ENCODE results near the gene RNF19B.
A peak's percentile ranks its signal among the peaks of the same experiment; 100 is the strongest.
"Not testable (repeated sequence)": the region's sequence is repeated elsewhere in the genome, so short reads cannot be mapped to it uniquely, and the experiment has no call there.

The RNF19B gene

GRCh38 chr1:32927441-32927840, 37.2 kb downstream of the RNF19B start:
- no peak for DNase-seq

GRCh38 chr1:32926562-32926961, 38.0 kb downstream of the RNF19B start:
- DNase-seq: no peak

DNA sequence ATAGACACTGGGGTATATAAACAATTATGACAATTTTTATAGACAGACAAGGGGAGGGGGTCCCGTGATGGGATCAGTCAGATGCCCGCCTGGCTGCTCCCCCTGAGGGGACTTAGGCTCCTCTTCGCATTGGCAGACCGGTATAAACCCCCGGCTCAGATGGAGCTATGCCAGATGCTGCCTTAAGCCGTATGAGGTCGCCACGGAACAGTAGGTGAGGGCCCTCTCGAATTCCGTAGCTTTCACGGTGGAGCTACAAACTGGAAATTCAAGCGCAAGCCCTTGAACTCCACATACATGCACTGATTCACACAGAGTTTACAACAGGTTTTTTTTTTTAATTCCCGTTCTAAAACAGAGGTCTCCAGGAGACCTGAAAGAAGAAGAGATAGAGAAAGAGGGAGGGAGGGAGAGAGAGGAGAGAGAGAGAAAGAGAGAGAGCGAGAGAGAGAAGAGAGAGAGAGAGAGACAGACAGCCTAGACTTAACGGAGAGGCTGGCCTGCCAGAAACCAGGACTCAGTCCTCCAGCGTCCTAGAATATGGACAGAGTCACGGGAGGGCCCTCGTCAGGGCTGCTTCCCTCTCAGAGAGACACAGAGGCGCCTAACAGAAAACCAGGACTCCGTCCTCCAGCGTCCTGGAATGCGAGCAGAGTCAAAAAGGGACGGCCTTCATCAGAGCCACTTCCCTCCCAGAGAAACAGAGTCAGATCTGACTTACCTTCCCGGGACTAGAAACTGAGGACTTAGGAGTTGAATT, 39.0 kb downstream of the RNF19B start:
- peak; percentile 55 for DNase-seq

DNA sequence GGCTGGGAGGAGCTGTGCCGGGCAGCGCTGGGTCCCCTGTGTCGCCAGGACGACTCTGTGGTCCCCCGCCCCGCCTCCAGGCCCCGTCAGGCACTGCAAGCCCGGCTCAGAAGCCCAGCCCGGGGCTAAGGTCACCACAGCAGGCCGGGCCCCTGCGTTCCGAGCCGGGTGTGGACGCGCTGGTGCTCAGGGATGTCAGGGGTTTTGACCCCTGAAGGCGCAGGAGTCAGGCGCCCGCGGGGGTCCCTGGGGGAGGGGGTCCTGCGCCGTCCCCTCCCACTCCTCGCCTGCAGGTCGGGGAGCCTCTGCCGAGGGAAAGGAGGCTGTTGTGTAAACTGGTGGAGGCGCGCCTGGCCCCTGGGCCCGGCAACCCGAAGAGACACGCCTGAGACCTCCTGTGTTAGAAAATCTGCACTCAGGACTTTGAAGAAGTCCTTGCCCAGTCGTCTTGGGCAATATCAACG, 39.7 kb downstream of the RNF19B start:
- no peak for DNase-seq

- DNase-seq: no peak
These were observed 43.8 kb downstream of the RNF19B start for GRCh38 chr1:32920833-32921232.

DNA sequence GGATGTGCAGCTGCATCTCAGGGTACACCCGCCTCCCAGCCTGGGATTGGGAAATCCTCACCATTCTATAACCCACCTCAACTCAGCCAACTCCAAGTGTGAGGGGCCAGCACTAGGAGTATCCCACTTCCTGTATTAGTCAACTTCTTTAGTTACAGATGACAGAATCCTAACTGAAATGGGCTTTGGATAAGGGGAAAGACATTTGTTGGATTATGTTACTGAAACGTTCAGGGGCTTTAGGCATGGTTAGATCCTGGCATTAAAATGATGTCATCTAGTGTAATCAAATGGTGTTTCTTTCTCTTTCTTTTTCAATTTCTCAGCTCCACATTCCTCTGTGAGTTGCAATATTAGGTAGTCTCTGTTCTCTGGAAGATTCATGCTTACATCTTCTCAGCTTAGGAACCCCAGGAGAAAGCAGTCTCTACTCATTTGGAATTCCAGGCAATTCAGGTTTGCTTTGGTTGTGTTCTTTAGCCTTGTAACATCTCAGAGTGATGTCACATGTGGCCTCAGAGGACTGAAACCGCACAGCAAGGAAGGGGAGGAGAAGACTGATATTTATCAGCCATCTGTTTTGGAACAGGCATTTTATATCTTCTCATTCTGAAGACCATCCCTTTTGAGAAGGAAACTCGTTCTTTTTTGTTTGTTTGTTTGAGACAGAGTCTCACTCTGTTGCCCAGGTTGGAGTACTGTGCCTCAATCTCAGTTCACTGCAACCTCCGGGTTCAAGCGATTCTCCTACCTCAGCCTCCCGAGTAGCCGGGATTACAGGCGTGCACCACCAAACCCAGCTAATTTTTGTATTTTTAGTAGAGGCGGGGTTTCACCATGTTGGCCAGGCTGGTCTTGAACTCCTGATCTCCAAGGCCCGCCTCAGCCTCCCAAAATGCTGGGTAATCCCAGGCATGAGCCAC, 44.5 kb downstream of the RNF19B start:
- DNase-seq: no peak

DNA sequence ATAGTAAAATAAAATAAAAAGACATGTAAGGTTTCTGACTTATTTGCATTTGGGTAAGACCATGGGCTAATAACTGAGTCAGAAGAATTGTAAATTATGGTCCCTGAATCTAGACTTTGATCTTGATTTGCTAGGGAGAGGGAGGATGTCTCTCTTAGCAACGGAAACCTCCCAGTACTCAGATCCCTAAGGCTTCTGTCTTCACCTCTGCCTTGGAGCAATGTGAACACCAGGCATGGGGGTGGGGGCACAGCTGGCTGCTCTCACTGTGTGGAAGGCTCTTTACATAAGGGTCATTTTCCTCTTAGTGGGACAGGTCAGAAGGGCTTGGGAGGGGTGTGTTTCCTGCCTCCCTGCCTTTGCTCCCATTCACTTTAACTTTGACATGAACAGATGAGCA, 46.4 kb downstream of the RNF19B start:
- no peak for DNase-seq

- no peak for DNase-seq
These were observed 47.1 kb downstream of the RNF19B start for GRCh38 chr1:32917521-32917920.

DNA sequence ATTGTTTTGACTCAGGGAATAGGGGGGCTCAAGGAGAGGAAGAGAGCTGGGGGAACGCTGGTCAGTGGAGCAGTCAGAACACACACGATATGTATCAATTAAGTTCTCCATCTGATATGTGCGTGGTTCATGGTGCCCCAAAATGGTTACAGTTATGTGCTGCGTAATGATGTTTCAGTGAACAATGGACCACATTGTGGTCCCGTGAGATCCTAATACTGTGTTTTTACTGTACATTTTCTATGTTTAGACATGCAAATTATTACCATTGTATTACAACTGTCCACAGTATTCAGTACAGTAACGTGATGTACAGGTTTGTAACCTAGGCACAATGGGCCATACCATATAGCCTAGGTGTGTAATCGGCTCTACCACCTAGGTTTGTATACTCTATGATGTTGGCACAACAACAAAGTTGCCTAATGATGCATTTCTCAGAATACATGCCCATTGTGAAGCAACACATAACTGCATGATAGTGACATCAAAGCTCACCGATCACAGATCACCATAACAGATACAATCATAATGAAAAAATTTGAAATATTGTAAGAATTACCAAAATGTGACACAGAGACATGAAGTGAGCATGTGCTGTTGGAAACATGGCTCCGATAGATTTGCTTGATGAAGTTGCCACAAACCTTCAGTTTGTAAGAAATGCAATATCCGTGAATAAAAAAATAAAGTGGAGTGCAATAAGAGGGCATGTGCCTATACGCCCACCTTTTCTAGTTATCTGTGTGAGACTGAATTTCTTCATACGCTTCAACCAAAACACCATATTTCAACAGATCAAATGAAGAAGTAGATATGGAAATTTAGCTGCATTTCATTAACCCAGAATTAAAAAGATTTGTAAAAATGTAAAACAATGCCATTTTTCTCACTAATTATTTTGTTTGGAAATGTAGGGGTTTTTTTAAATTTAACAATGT, 48.6 kb downstream of the RNF19B start:
- DNase-seq: no peak

DNA sequence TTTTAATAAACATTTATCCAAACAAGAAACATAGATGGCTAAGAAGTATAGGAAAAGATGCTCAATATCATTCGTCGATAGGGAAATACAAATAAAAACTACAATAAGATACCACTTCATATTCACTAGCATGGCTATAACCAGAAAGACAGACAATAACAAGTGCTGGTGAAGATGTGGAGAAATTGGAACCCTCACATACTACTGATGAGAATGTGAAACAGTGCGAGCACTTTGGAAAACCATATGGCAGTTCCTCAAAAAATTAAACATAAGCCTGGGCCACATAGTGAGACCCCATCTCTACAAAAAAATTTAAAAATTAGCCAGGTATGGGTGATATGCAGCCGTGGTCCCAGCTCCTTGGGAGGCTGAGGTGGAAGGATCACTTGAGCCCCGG, 54.3 kb downstream of the RNF19B start:
- DNase-seq: no peak

- no peak for DNase-seq
These were observed 57.2 kb downstream of the RNF19B start for GRCh38 chr1:32907435-32907834.

GRCh38 chr1:32906654-32907053, 58.0 kb downstream of the RNF19B start:
- no peak for DNase-seq

DNA sequence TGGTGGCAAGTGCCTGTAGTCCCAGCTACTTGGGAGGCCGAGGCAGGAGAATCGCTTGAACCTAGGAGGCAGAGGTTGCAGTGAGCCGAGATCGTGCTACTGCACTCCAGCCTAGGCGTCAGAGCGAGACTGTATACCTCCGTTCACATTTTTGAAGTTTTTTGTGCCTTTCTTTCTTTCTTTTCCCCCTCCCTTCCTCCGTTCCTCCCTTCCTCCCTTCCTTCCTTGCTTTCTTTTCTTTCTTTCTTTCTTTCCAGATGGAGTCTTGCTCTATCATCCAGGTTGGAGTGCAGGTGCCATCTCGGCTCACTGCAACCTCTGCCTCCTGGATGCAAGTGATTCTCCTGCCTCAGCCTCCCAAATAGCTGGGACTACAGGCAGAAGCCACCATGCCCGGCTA, 59.0 kb downstream of the RNF19B start:
- not testable (repeated sequence) for DNase-seq

DNA sequence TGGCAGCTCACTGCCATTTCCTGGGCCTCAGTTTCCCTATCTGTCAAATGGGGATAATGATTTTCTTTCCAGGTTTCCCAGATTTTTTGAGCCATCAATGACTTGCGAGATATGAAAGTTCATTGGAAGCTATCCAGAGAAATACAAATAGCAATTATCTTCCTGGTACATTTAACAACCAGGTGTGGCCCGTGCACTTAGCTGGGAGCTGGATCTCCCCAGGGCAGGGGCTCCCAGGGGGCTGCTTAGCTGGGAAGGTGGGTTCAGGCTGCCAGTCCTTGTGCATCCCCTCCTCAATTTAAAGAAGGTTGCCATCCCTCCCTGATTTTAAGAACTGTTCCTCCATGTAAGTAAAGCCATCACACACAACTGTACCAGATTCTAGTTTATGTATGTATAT, 59.8 kb downstream of the RNF19B start:
- DNase-seq: no peak

GRCh38 chr1:32903991-32904785, 60.4 kb downstream of the RNF19B start:
- DNase-seq: no peak

GRCh38 chr1:32902535-32902920, 62.1 kb downstream of the RNF19B start:
- DNase-seq: no peak

DNA sequence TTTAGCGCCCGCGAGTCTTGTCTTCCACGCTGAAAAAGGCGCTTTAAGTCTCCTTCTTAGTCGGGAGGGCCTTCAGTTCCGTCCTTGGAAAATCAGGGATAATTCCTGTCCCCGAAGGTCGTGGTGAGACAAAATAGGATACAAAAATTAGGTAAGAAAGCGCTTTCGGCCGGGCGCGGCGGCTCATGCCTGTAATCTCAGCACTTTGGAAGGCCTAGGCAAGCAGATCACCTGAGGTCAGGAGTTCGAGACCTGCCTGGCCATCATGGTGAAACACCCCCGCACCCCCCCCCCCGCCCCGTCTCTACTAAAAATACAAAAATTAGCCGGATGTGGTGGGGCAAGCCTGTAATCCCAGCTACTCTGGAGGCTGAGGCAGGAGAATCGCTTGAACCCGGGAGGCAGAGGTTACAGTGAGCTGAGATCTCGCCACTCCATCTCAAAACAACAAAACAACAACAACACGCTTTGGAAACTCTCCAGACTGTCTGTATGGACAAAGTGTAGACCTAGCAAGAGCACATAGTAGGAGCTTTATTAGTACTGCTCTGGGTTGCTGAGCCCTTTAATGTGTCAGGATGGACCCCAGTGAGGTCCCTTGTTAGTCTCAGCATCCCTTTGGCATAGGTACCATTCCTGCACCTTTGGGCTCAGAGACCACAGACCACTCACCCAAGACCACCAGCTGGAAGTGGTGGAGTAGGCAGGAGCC, 62.6 kb downstream of the RNF19B start:
- DNase-seq: no peak

GRCh38 chr1:32900956-32901822, 63.4 kb downstream of the RNF19B start, which contains the start of gene TMEM54:
TMEM54 (minus strand) TSS chr1:32901389; CDS start chr1:32901238, 151 bp downstream.
- no peak for DNase-seq

DNA sequence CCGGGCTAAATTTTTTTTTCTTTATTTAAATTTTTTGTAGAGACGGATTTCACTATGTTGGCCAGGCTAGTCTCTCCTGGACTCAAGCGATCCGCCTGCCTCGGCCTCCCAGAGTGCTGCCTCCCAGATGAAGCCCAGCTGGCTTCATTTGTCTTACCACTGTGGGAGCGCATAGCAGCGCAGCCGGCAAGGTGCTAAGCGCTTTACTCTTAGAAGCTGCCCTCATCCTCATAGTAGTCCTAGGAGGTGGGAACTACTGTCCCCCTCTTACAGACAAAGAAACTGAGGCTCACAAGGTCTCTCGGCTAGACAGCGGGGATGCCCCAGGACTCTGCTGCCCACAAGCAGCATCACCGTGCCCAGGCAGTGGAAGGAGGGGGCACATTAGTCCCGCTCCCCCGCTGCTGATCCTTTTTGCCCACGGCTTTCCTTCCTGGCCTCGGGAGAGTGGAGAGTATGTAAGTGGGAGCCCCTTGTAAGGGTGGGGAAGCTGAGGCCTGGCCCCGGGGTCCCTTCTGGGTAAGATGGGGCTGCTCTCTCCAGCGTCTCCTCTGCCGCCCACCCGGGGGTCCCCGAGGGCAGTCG, 64.1 kb downstream of the RNF19B start:
- DNase-seq: no peak

Measured in right forelimb (tissue), 1 donor.